ENCODE measurements around the gene DDX1.
"Not testable (repeated sequence)": the region's sequence is repeated elsewhere in the genome, so short reads cannot be mapped to it uniquely, and the experiment has no call there.

The DDX1 gene

DNA sequence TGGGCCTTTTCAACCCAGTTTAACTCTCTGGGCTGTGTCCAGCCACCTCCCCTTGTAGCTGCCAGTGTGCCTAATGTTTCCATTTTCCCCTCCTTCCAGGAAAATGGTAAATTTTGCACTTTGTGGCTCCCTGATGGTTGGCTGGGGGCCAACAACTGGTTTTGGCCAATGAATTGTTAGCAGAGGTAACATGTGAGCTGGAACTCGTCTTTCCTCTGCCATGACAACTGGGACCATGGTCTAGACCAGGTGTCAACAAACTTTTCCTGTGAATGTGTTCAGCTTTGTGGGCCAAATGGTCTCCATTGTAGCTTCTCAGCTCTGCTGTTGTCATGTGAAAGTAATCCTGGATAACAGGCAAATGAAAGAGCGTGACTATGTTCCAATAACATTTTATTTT lies 87.2 kb downstream of the DDX1 start:
- no peak for DNase-seq

DNA sequence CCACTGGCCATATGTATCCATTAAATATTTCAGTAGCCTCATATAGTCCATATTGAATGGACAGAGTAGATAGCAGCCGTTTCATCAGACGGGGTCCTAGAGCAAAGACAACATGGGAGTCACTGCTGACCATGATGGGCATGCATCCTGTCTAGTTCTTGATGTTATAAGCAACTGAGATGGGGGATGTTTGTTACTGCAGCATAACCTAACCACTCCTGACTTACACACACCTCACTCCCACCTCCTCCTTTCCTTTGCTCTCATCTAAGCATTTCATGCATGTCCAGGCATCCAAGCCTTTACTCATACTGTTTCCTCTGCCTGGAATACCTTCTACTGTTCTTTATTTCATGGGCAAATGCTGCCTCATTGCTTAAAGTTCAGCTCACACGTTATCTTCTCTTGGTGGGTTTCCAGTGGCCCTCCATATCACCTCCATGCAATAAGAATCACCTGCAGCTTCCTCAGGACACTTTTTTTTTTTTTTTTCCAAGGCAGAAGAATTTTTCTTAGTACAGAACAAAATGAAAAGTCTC lies 87.8 kb downstream of the DDX1 start:
- no peak for DNase-seq

DNA sequence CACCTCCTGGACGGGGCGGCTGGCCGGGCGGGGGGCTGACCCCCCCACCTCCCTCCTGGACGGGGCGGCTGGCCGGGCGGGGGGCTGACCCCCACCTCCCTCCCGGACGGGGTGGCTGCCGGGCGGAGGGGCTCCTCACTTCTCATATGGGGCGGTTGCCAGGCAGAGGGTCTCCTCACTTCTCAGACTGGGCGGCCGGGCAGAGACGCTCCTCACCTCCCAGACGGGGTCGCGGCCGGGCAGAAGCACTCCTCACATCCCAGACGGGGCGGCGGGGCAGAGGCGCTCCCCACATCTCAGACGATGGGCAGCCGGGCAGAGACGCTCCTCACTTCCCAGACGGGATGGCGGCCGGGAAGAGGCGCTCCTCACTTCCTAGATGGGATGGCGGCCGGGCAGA lies 88.5 kb downstream of the DDX1 start:
- DNase-seq, result not testable (repeated sequence)
